Esophagus (tissue), 2 donors: ENCODE measurements around the gene FAM163B. TPM values are rescaled to one million over a fixed set of nuclear protein-coding genes. Genes with fewer than 3 reads are reported as not detected.

Source experiments
- H3K27ac ChIP-seq, 2 donors: one replicate each; pipeline ENCODE4 v1.5.1; 2013; ENCODE audit warnings: low read depth in 2 of 2, mild to moderate bottlenecking in 2 of 2, inconsistent platforms in 1 of 2, low read length in 1 of 2, moderate library complexity in 1 of 2
- H3K27me3 ChIP-seq, 2 donors: one replicate each; pipeline ENCODE4 v1.6.1; 2013; ENCODE audit warnings: low read length in 2 of 2, control low read depth in 1 of 2, mild to moderate bottlenecking in 1 of 2; ENCODE audit not compliant: insufficient read depth in 2 of 2, control insufficient read depth in 1 of 2
- H3K36me3 ChIP-seq, 2 donors: one replicate each; pipeline ENCODE4 v1.6.1; 2013; ENCODE audit warnings: low read length in 1 of 2; ENCODE audit not compliant: control insufficient read depth in 2 of 2, insufficient read depth in 2 of 2
- H3K4me1 ChIP-seq, 2 donors: one replicate each; pipeline ENCODE4 v1.6.1; 2013; ENCODE audit warnings: low read length in 1 of 2; ENCODE audit not compliant: control insufficient read depth in 2 of 2, insufficient read depth in 2 of 2
- H3K4me3 ChIP-seq, 2 donors: one replicate each; pipeline ENCODE4 v1.5.1; 2013; ENCODE audit warnings: low read length in 2 of 2, mild to moderate bottlenecking in 2 of 2, low read depth in 1 of 2, moderate library complexity in 1 of 2
- H3K9me3 ChIP-seq, 2 donors: one replicate each; pipeline ENCODE4 v1.6.1; 2013; ENCODE audit warnings: mild to moderate bottlenecking in 2 of 2, low read depth in 1 of 2, low read length in 1 of 2, moderate library complexity in 1 of 2; ENCODE audit not compliant: control insufficient read depth in 2 of 2, insufficient read depth in 1 of 2
- WGBS, 2 donors: extraction: QIAGEN DNeasy Blood & Tissue Kit; methylation state at CpG; one replicate each; pipeline ENCODE4 v1.1.7; 2013; 5-methylcytosine and 5-hydroxymethylcytosine counted together
- polyA plus RNA-seq, 2 donors: library from polyadenylated mRNA; stranded (reverse); fragments of 200-250 nt; gene quantifications; one replicate each; pipeline ENCODE4 v1.2.3, GENCODE V29; 2013
- donor health status: healthy with polysubstance abuse.
- donor health status: Bipolar disorder and iron deficiency.

FAM163B gene
- polyA plus RNA-seq, 2 donors: not detected

DNA sequence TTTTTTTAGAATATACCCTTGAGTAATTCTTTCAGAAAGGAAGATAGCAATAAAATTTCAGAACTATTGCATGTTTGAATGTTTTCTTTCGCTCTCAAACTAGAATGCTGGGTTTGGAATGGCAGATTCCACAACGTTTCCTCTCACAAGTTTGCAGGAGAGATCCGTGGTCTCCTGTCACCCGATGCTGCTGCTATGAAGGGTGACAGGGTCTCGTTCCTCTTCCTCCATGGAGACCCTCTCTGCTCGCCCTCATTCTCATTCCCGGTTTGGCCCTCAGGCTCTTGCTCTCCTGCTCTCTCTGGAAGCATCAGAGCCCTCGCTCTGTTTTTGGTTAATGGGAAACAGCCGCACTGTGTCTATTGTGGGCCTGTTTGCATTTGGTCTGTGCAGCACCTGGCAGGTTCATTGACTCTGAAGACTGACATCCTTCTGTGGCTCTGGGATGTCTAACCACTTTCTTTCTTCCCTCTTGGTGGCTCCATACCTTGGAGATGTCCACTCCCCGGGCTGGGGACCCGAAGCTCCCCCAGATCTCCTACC lies 12.6 kb upstream of the FAM163B start:
- no peak overlapping the region for H3K27ac ChIP-seq
- H3K9me3 ChIP-seq: peaks cover 0 to 5% of the 10 kb centered on the region in 2 donors
- no peaks in the 10 kb centered on the region for H3K36me3 ChIP-seq
- H3K4me1 ChIP-seq: no peaks in the 10 kb centered on the region
- H3K27me3 ChIP-seq: peaks cover 0 to 4% of the 10 kb centered on the region in 2 donors
- H3K4me3 ChIP-seq: no peak overlapping the region
- WGBS, 2 donors: 63 to 70% methylated on average over 11 of the region's 11 CpGs

DNA sequence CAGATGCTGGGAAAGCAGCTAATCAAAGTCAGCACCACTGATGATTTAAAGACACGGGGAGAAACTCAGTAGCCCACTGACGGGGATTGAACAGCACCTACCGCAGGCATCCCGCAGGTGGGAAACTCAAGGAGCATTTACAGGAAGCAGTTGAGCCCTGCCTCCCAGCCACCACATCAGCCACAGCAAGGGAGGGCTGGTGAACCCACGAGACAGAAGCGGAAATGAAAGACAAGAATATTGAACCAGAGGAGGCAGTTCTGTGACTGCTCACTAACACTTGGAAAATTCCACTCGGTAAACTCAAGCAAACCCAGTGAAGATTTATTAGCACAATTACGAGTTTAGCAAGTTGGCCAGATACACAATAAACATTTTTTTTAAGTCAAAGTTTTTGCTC lies 10.6 kb upstream of the FAM163B start:
- H3K27ac ChIP-seq: no peak overlapping the region
- H3K36me3 ChIP-seq: no peaks in the 10 kb centered on the region
- no peak overlapping the region for H3K4me3 ChIP-seq
- H3K9me3 ChIP-seq: no peaks in the 10 kb centered on the region
- H3K4me1 ChIP-seq: no peaks in the 10 kb centered on the region
- H3K27me3 ChIP-seq: peaks cover 0 to 12% of the 10 kb centered on the region in 2 donors
- 13 to 17% methylated on average over 8 of the region's 8 CpGs for WGBS, 2 donors

DNA sequence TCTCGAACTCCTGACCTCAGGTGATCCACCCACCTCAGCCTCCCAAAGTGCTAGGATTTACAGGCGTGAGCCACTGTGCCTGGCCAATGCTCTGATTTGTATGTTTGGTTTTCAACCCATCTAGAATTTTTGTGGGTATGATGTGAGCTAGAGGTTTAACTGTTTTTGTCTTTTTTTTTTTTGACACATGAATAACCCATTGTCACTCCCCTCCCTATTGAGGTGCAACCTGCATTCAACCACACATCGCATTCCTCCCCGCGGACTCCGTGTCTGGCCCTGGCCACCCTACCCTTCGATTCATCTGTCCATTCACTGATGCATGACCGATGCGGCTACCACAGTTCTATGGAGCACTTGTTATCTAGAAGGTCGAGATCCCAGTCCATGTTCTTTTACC lies 9.5 kb upstream of the FAM163B start:
- Histone ChIP-seq H3K4me3 (no peak overlapping the region), H3K27me3 (peaks cover 0 to 13% of the 10 kb centered on the region in 2 donors), H3K4me1 (no peaks in the 10 kb centered on the region), H3K9me3 (no peaks in the 10 kb centered on the region), H3K27ac (no peak overlapping the region), H3K36me3 (no peaks in the 10 kb centered on the region)
- WGBS, 2 donors: 78 to 83% methylated on average over 10 of the region's 10 CpGs

DNA sequence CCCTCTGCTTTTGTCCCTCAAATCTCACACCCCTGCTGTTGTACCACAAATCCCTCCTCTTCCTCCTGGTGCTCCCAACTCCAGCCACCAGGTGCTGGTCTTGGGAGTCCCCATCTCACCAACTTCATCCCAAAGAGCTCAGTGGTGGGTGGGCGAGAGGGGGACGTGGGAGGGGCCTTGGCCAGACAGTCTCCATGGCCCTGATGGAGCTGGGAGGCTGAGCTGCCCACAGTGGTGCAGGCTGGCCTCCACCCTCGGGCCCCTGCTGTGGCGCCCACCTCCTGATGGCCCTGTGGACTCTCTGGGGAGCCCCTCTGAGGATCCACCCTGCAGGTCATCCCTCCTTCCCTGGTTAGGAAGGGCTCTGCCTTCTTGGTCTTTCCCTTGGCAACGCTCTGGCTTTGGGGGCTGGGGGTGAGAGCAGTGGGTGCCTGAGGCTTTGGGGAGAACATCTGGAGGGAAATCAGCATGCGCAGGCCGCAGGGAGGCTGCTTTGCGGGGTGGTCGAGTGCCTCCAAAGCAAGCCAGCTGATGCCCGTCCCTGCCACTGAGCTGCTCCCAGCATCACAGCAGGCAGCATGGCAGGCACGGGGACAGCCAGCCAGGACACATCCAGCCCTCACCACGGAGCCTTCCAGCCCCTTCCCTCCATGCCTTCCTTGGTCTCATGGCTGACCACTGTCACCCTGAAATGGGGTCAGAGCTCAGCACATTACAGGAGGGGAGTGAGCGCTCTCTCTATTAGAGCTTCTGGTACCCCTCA lies 7.6 kb upstream of the FAM163B start:
- Histone ChIP-seq H3K27me3 (peaks cover 4 to 13% of the 10 kb centered on the region in 2 donors), H3K27ac (no peak overlapping the region), H3K4me3 (no peak overlapping the region), H3K36me3 (no peaks in the 10 kb centered on the region), H3K4me1 (no peaks in the 10 kb centered on the region), H3K9me3 (no peaks in the 10 kb centered on the region)
- 78 to 80% methylated on average over 13 of the region's 13 CpGs for WGBS, 2 donors

DNA sequence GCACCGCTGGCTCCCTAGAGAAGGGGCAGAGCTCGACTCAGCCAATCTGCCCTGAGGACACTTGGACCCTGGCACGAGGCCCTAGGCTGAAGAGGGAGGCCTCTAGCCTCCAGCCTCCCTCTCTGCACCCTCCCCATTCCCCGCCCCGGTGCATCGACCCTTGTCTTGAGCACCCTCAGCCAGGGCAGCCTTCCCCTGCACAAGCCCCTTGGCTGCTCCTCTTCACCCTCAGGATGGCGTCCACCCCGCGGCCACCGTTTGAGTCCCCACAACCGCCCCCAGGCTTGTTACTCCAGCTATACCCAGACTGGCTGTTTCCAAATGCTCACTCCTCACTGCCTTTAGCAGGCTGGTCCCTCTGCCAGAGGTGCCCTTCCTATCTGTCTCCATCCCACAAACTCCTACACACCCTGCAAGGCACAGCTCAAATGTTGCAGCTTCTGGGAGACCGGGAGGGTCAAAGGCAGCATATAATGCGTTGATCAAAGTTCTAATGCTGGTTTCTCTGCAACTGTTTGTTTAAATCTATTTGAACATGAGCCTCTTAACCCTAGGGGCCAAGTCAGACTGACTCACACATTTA lies 6.5 kb upstream of the FAM163B start:
- H3K27me3 ChIP-seq: peaks cover 4 to 13% of the 10 kb centered on the region in 2 donors
- 72% methylated on average over 9 to 13 of the region's 13 CpGs for WGBS, 2 donors
- no peak overlapping the region for H3K27ac ChIP-seq
- no peaks in the 10 kb centered on the region for H3K4me1 ChIP-seq
- no peaks in the 10 kb centered on the region for H3K9me3 ChIP-seq
- H3K4me3 ChIP-seq: no peak overlapping the region
- H3K36me3 ChIP-seq: no peaks in the 10 kb centered on the region

DNA sequence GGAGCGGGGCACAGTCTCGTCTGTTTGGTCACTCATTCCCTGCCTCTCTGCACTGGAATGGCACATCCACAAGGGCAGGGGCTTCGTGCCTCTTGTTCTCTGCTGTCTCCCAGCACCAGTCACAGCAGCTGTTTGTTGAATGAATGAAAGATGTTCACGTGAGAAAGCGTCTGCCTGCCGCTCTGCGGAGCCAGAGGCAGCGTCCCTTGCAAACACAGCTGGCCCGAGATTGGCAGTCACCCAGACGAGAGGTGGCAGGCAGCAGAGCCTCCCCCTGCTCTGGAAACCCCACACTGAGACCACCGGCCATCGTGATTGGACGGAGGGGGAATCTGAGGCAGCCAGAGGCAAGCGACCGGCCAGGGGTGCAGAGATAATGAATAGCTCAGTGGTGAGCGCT lies 6.0 kb upstream of the FAM163B start:
- H3K27ac ChIP-seq: no peak overlapping the region
- H3K4me3 ChIP-seq: no peak overlapping the region
- no peaks in the 10 kb centered on the region for H3K4me1 ChIP-seq
- peaks cover 4 to 13% of the 10 kb centered on the region in 2 donors for H3K27me3 ChIP-seq
- WGBS, 2 donors: 38 to 44% methylated on average over 16 of the region's 16 CpGs
- no peaks in the 10 kb centered on the region for H3K36me3 ChIP-seq
- H3K9me3 ChIP-seq: no peaks in the 10 kb centered on the region

DNA sequence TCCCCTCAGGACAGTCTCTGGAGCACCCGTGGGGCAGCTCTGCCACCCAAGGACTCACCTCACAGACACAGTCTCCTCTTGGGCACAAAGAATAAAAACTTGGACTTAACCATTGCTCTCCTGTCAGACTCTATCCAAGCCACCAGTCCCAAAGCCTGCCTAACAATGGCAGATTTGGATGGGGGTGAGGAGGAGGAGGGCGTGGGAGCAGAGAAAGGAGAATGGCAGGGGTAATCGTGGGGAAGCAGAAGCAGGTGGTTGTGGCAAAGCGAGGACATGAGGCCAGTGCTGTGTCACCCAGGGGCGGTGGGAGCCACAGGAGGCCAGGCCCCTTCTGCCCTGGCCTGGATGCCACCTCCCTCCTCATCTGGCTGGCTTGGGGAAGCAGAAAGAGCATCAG lies 5.5 kb upstream of the FAM163B start:
- Histone ChIP-seq H3K27me3 (peaks cover 6 to 13% of the 10 kb centered on the region in 2 donors), H3K4me3 (no peak overlapping the region), H3K9me3 (no peaks in the 10 kb centered on the region), H3K27ac (no peak overlapping the region), H3K36me3 (no peaks in the 10 kb centered on the region), H3K4me1 (no peaks in the 10 kb centered on the region)
- 60 to 66% methylated on average over 5 of the region's 5 CpGs for WGBS, 2 donors

DNA sequence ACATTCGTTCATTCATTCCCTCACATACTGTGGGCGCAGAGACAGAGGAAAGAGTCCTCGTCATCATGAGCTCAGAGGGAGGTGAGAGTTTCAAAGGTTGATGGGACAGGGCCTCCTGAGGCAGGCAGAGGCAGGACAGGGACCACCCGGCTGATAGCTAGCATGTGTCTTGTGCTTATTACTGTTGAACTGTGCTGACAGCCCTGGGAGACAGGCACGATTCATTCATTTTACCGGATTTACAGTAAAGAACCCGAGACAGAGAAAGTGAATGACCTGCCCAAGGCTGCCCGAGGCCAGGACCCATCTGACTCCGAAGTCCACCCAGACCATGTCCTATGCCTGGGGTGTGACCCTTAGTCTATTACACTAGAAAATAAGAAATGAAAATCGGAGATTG lies 4.9 kb upstream of the FAM163B start:
- no peaks in the 10 kb centered on the region for H3K9me3 ChIP-seq
- 67 to 74% methylated on average over 10 of the region's 10 CpGs for WGBS, 2 donors
- peaks cover 10 to 13% of the 10 kb centered on the region in 2 donors for H3K27me3 ChIP-seq
- no peaks in the 10 kb centered on the region for H3K36me3 ChIP-seq
- no peak overlapping the region for H3K4me3 ChIP-seq
- H3K4me1 ChIP-seq: no peaks in the 10 kb centered on the region
- H3K27ac ChIP-seq: no peak overlapping the region

DNA sequence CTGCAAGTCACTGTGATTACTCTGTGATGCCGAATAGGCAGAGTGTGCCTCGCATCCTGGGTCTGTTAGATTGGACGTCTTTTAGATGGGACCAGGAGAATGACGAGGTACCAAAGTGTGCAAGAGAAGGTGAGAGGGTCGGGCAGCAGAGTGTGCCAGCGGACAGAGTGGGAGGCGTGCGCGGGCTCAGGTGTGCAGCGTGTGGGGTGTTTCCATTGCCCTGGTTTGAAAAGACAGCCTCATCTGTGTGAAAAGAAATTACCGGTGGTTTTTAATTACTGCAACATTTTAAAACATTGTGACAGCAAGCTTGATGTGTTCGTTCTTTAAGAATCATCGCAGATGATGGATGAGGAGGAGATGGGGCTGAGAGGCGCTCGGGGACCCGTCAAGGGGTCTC lies 4.2 kb upstream of the FAM163B start:
- H3K4me1 ChIP-seq: no peaks in the 10 kb centered on the region
- WGBS, 2 donors: 78 to 83% methylated on average over 16 of the region's 16 CpGs
- H3K9me3 ChIP-seq: no peaks in the 10 kb centered on the region
- H3K27me3 ChIP-seq: peaks cover 10 to 13% of the 10 kb centered on the region in 2 donors
- no peak overlapping the region for H3K4me3 ChIP-seq
- H3K27ac ChIP-seq: no peak overlapping the region
- no peaks in the 10 kb centered on the region for H3K36me3 ChIP-seq
